ENCODE data around the gene TCERG1L. TPM values are rescaled to one million over a fixed set of nuclear protein-coding genes. Genes with fewer than 3 reads are reported as not detected.

TCERG1L gene
- polyA plus RNA-seq (2013, experiment 1 of 2), result 1.6 TPM
- polyA plus RNA-seq (2013, experiment 2 of 2), result 1.3 TPM

DNA sequence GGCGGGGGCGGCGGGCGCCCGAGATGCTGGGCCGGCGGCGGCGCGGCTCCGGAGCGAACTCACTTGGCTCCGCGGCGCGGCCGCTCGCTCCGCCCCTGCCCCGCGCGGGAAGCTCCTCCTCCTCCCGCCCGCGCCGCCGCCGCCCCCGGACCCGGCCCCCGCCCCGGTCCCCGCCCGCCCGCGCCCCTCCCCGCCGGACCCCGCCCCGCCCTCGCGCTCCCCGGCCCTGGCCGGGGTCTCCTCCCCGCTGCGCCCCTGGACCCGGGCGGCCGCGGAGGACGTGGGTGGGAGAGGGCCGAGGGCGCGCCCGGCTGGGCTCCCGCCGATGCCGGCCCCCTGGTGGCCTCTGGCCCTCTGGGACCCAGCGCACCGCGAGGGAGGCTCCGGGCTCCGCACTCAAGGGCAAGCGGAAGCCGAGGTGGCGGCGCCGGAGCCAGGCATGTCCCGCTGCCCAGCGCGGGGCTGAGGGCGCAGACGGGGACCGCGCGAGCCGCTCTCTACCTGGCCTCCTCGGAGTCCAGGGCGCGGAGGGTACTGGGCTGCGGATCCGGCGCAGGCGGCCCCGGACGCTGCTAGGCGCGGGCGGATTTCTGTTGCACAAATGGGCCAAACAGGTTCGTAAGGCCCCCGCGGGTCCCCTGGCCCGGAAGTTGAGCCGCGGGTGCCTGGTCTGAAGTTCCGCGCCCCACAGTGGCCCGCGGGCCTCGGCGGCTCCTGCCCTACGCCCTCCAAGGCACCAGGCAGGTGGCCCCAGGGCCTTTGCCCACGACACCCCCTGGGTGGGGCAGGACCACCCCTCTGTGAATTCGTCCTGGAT is at the start of gene TCERG1L:
TSS of gene TCERG1L (minus strand) at position 61 of the 817 bp plus-strand sequence. CDS start 86 bp downstream, outside the sequence.
- Histone ChIP-seq H3K4me1 (ENCODE audit: control insufficient read depth in 2 of 2, insufficient read depth in 1 of 2, low read depth in 1 of 2, low read length in 2 of 2) (peaks cover 0 to 6% of the 10 kb centered on the region in 2 donors), H4K8ac (ENCODE audit: low read depth, low read length) (no peak within 1 kb of the TSS), H3K79me1 (ENCODE audit: low read depth, low read length) (no peaks in the 10 kb centered on the region), H3K4me2 (ENCODE audit: insufficient read depth, low read length, poor library complexity, severe bottlenecking) (peak within 1 kb of the TSS; percentile 86), H4K91ac (ENCODE audit: low read depth, low read length, poor library complexity) (no peak within 1 kb of the TSS), H3K27me3 (ENCODE audit: control insufficient read depth in 3 of 3, insufficient read depth in 3 of 3, low read depth in 1 of 3, low read length in 3 of 3) (peaks cover 2 to 62% (median 10%) of the 10 kb centered on the region in 3 experiments), H2AK5ac (ENCODE audit: low read depth, low read length) (peak within 1 kb of the TSS; percentile 64), H2BK15ac (ENCODE audit: low read length) (peak within 1 kb of the TSS; percentile 77), H2BK5ac (ENCODE audit: low read length) (no peak within 1 kb of the TSS), H2AFZ (ENCODE audit: low read length) (peak within 1 kb of the TSS; percentile 69), H3K9me3 (replicated peaks in 1 of 2; ENCODE audit: control insufficient read depth in 2 of 2, insufficient read depth in 1 of 2, low read depth in 1 of 2, low read length in 2 of 2) (no peaks in the 10 kb centered on the region), H2BK12ac (ENCODE audit: low read length) (no peak within 1 kb of the TSS), H3K23ac (ENCODE audit: low read depth, low read length, poor library complexity) (peak within 1 kb of the TSS; percentile 59), H3K4me3 (ENCODE audit: low read length in 2 of 2) (peak within 1 kb of the TSS in 1 of 2 donors; percentile 82), H3K18ac (ENCODE audit: low read length) (peak within 1 kb of the TSS; percentile 81), H3K14ac (ENCODE audit: low read length) (peak within 1 kb of the TSS; percentile 71), H3K9ac (ENCODE audit: low read depth, low read length, poor library complexity) (peak within 1 kb of the TSS; percentile 87), H3K27ac (replicated peaks; ENCODE audit: low read length) (no peak within 1 kb of the TSS), H2BK120ac (ENCODE audit: low read depth, low read length) (no peak within 1 kb of the TSS), H3K4ac (ENCODE audit: low read length) (no peak within 1 kb of the TSS), H3K36me3 (replicated peaks in 1 of 2; ENCODE audit: control insufficient read depth in 2 of 2, insufficient read depth in 2 of 2, low read length in 2 of 2) (no peaks in the 10 kb centered on the region)
- WGBS, 2 donors (ENCODE audit: extremely low coverage in 2 of 2, insufficient read length in 2 of 2, insufficient replicate concordance in 1 of 2), result no CpG with 5 or more reads among the region's 104 CpGs
- peak; percentile 60 for DNase-seq (ENCODE audit: low spot score)

GRCh38 chr10:131358741-131359442 is 47.4 kb upstream of the TCERG1L start:
- Histone ChIP-seq H2BK120ac (ENCODE audit: low read depth, low read length) (no peak overlapping the region), H2BK15ac (ENCODE audit: low read length) (no peak overlapping the region), H2AK5ac (ENCODE audit: low read depth, low read length) (no peak overlapping the region), H3K36me3 (replicated peaks in 1 of 2; ENCODE audit: control insufficient read depth in 2 of 2, insufficient read depth in 2 of 2, low read length in 2 of 2) (no peaks in the 10 kb centered on the region), H3K27ac (replicated peaks; ENCODE audit: low read length) (no peak overlapping the region), H2AFZ (ENCODE audit: low read length) (no peak overlapping the region), H3K4me1 (ENCODE audit: control insufficient read depth in 2 of 2, insufficient read depth in 1 of 2, low read depth in 1 of 2, low read length in 2 of 2) (no peaks in the 10 kb centered on the region), H4K8ac (ENCODE audit: low read depth, low read length) (peak overlapping the region; percentile 43), H3K18ac (ENCODE audit: low read length) (no peak overlapping the region), H3K79me1 (ENCODE audit: low read depth, low read length) (no peaks in the 10 kb centered on the region), H3K4me2 (ENCODE audit: insufficient read depth, low read length, poor library complexity, severe bottlenecking) (no peak overlapping the region), H3K14ac (ENCODE audit: low read length) (no peak overlapping the region), H2BK12ac (ENCODE audit: low read length) (no peak overlapping the region), H3K23ac (ENCODE audit: low read depth, low read length, poor library complexity) (no peak overlapping the region), H2BK5ac (ENCODE audit: low read length) (no peak overlapping the region), H3K27me3 (ENCODE audit: control insufficient read depth in 3 of 3, insufficient read depth in 3 of 3, low read depth in 1 of 3, low read length in 3 of 3) (no peaks in the 10 kb centered on the region), H3K4ac (ENCODE audit: low read length) (no peak overlapping the region), H4K91ac (ENCODE audit: low read depth, low read length, poor library complexity) (no peak overlapping the region), H3K4me3 (ENCODE audit: low read length in 2 of 2) (no peak overlapping the region), H3K9me3 (replicated peaks in 1 of 2; ENCODE audit: control insufficient read depth in 2 of 2, insufficient read depth in 1 of 2, low read depth in 1 of 2, low read length in 2 of 2) (peaks cover 0 to 1% of the 10 kb centered on the region in 2 donors), H3K9ac (ENCODE audit: low read depth, low read length, poor library complexity) (no peak overlapping the region)
- no CpG with 5 or more reads among the region's 13 CpGs for WGBS, 2 donors (ENCODE audit: extremely low coverage in 2 of 2, insufficient read length in 2 of 2, insufficient replicate concordance in 1 of 2)
- no peak for DNase-seq (ENCODE audit: low spot score)

DNA sequence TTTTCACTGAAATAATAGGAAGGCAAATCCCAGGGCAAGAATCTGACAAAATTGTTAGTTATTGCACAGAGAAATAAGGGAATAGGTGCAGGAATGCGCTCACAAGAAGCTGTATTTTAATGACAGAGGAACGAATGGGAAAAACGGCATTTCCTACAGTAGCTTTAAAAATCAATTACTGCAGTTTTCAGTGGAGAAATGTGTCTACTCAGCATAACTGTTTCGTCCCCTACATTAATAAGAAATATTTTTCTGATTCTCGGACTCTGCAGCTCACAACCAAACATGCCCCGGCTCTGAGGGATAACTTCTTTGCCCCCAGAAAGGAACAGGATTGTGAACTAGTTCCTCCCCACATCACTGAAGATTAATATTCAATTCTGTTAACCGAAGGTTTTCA is 44.9 kb upstream of the TCERG1L start:
- no peak overlapping the region for H3K4me2 ChIP-seq (ENCODE audit: insufficient read depth, low read length, poor library complexity, severe bottlenecking)
- no peak overlapping the region for H3K23ac ChIP-seq (ENCODE audit: low read depth, low read length, poor library complexity)
- H2BK120ac ChIP-seq (ENCODE audit: low read depth, low read length), result no peak overlapping the region
- no peaks in the 10 kb centered on the region for H3K79me1 ChIP-seq (ENCODE audit: low read depth, low read length)
- no peak overlapping the region for H3K9ac ChIP-seq (ENCODE audit: low read depth, low read length, poor library complexity)
- H3K27me3 ChIP-seq (ENCODE audit: control insufficient read depth in 3 of 3, insufficient read depth in 3 of 3, low read depth in 1 of 3, low read length in 3 of 3), result no peaks in the 10 kb centered on the region
- H2BK5ac ChIP-seq (ENCODE audit: low read length), result no peak overlapping the region
- H4K8ac ChIP-seq (ENCODE audit: low read depth, low read length), result no peak overlapping the region
- H3K14ac ChIP-seq (ENCODE audit: low read length), result no peak overlapping the region
- H3K27ac ChIP-seq (replicated peaks; ENCODE audit: low read length), result no peak overlapping the region
- no peak overlapping the region for H3K4me3 ChIP-seq (ENCODE audit: low read length in 2 of 2)
- no peak overlapping the region for H2BK15ac ChIP-seq (ENCODE audit: low read length)
- no peak for DNase-seq (ENCODE audit: low spot score)
- no CpG with 5 or more reads among the region's 7 CpGs for WGBS, 2 donors (ENCODE audit: extremely low coverage in 2 of 2, insufficient read length in 2 of 2, insufficient replicate concordance in 1 of 2)
- H2BK12ac ChIP-seq (ENCODE audit: low read length), result no peak overlapping the region
- H3K18ac ChIP-seq (ENCODE audit: low read length), result no peak overlapping the region
- no peak overlapping the region for H4K91ac ChIP-seq (ENCODE audit: low read depth, low read length, poor library complexity)
- H2AFZ ChIP-seq (ENCODE audit: low read length), result no peak overlapping the region
- no peaks in the 10 kb centered on the region for H3K4me1 ChIP-seq (ENCODE audit: control insufficient read depth in 2 of 2, insufficient read depth in 1 of 2, low read depth in 1 of 2, low read length in 2 of 2)
- no peak overlapping the region for H2AK5ac ChIP-seq (ENCODE audit: low read depth, low read length)
- H3K4ac ChIP-seq (ENCODE audit: low read length), result no peak overlapping the region
- peaks cover 0 to 1% of the 10 kb centered on the region in 2 donors for H3K9me3 ChIP-seq (replicated peaks in 1 of 2; ENCODE audit: control insufficient read depth in 2 of 2, insufficient read depth in 1 of 2, low read depth in 1 of 2, low read length in 2 of 2)
- no peaks in the 10 kb centered on the region for H3K36me3 ChIP-seq (replicated peaks in 1 of 2; ENCODE audit: control insufficient read depth in 2 of 2, insufficient read depth in 2 of 2, low read length in 2 of 2)

GRCh38 chr10:131355881-131356280 is 44.4 kb upstream of the TCERG1L start:
- Histone ChIP-seq H2AFZ (ENCODE audit: low read length) (no peak overlapping the region), H2BK120ac (ENCODE audit: low read depth, low read length) (no peak overlapping the region), H3K18ac (ENCODE audit: low read length) (no peak overlapping the region), H2BK12ac (ENCODE audit: low read length) (no peak overlapping the region), H2BK15ac (ENCODE audit: low read length) (no peak overlapping the region), H4K8ac (ENCODE audit: low read depth, low read length) (no peak overlapping the region), H3K23ac (ENCODE audit: low read depth, low read length, poor library complexity) (no peak overlapping the region), H3K79me1 (ENCODE audit: low read depth, low read length) (no peaks in the 10 kb centered on the region), H3K4me3 (ENCODE audit: low read length in 2 of 2) (no peak overlapping the region), H4K91ac (ENCODE audit: low read depth, low read length, poor library complexity) (no peak overlapping the region), H3K9ac (ENCODE audit: low read depth, low read length, poor library complexity) (no peak overlapping the region), H3K27me3 (ENCODE audit: control insufficient read depth in 3 of 3, insufficient read depth in 3 of 3, low read depth in 1 of 3, low read length in 3 of 3) (no peaks in the 10 kb centered on the region), H3K4me2 (ENCODE audit: insufficient read depth, low read length, poor library complexity, severe bottlenecking) (no peak overlapping the region), H3K4me1 (ENCODE audit: control insufficient read depth in 2 of 2, insufficient read depth in 1 of 2, low read depth in 1 of 2, low read length in 2 of 2) (no peaks in the 10 kb centered on the region), H3K36me3 (replicated peaks in 1 of 2; ENCODE audit: control insufficient read depth in 2 of 2, insufficient read depth in 2 of 2, low read length in 2 of 2) (no peaks in the 10 kb centered on the region), H3K27ac (replicated peaks; ENCODE audit: low read length) (no peak overlapping the region), H2AK5ac (ENCODE audit: low read depth, low read length) (no peak overlapping the region), H3K14ac (ENCODE audit: low read length) (no peak overlapping the region), H2BK5ac (ENCODE audit: low read length) (no peak overlapping the region), H3K9me3 (replicated peaks in 1 of 2; ENCODE audit: control insufficient read depth in 2 of 2, insufficient read depth in 1 of 2, low read depth in 1 of 2, low read length in 2 of 2) (peaks cover 0 to under 1% of the 10 kb centered on the region in 2 donors), H3K4ac (ENCODE audit: low read length) (no peak overlapping the region)
- WGBS, 2 donors (ENCODE audit: extremely low coverage in 2 of 2, insufficient read length in 2 of 2, insufficient replicate concordance in 1 of 2), result no CpG with 5 or more reads among the region's 4 CpGs
- no peak for DNase-seq (ENCODE audit: low spot score)

Measured in neuronal stem cell (in vitro differentiated cells).